Fibroblast of lung (primary cell): ENCODE data around the gene ACSL3. TPM values are rescaled to one million over a fixed set of nuclear protein-coding genes. Genes with fewer than 3 reads are reported as not detected.

Source experiments
- DNase-seq, 2 donors: peaks; one replicate each; pipeline versions ENCODE4 v3.0.0 to v3.0.0-alpha.2; 2010; ENCODE audit warnings: low read depth in 2 of 2
- H2AFZ ChIP-seq: 2 replicates; pipeline ENCODE4 v1.5.1; 2012; ENCODE audit warnings: low read length, control low read depth, inconsistent platforms
- H3K27ac ChIP-seq: 2 replicates; pipeline ENCODE4 v1.5.1; 2011; ENCODE audit warnings: low read length, control low read depth; ENCODE audit not compliant: insufficient read depth
- H3K27me3 ChIP-seq: 2 replicates; pipeline ENCODE4 v1.5.1; 2011; ENCODE audit warnings: mild to moderate bottlenecking, low read length; ENCODE audit not compliant: control insufficient read depth, insufficient read depth
- H3K36me3 ChIP-seq: 2 replicates; pipeline ENCODE4 v1.5.1; 2011; ENCODE audit warnings: low read length; ENCODE audit not compliant: control insufficient read depth, insufficient read depth
- H3K4me1 ChIP-seq: 2 replicates; pipeline ENCODE4 v1.5.1; 2011; ENCODE audit warnings: low read length; ENCODE audit not compliant: control insufficient read depth, insufficient read depth; ENCODE audit errors: extremely low read depth
- H3K4me2 ChIP-seq: 2 replicates; pipeline ENCODE4 v1.5.1; 2011; ENCODE audit warnings: low read length, control low read depth; ENCODE audit not compliant: insufficient read depth; ENCODE audit errors: extremely low read depth
- H3K4me3 ChIP-seq, 4 experiments: fragments of 200-600 bp in 1 of 4; sonication (generic) in 1 of 4; replicated peaks in 1 of 4; 2 replicates each; pipeline ENCODE4 v1.5.1; 2011 to 2016; ENCODE audit warnings: low read length in 4 of 4, low read depth in 3 of 4, mild to moderate bottlenecking in 3 of 4, control low read depth in 2 of 4, inconsistent platforms in 1 of 4, mixed read lengths in 1 of 4; ENCODE audit not compliant: insufficient read depth in 1 of 4; ENCODE audit errors: control extremely low read depth in 1 of 4
- H3K79me2 ChIP-seq: 2 replicates; pipeline ENCODE4 v1.5.1; 2012; ENCODE audit warnings: mild to moderate bottlenecking, low read length, inconsistent platforms; ENCODE audit not compliant: control insufficient read depth, insufficient read depth
- H3K9ac ChIP-seq: 2 replicates; pipeline ENCODE4 v1.5.1; 2011; ENCODE audit warnings: mild to moderate bottlenecking, low read length, control low read depth; ENCODE audit not compliant: insufficient read depth
- H3K9me3 ChIP-seq: 2 replicates; pipeline ENCODE4 v1.5.1; 2012; ENCODE audit warnings: low read depth, low read length; ENCODE audit not compliant: control insufficient read depth, insufficient read depth
- H4K20me1 ChIP-seq: 2 replicates; pipeline ENCODE4 v1.5.1; 2011; ENCODE audit warnings: low read length; ENCODE audit not compliant: control insufficient read depth, insufficient read depth; ENCODE audit errors: extremely low read depth
- CTCF ChIP-seq, 2 donors: IDR thresholded peaks in 1 of 2; conservative IDR thresholded peaks in 1 of 2; 1 replicate in 1 of 2; 2 replicates in 1 of 2; pipeline ENCODE4 v1.5.1; 2011 to 2012; ENCODE audit warnings: low read length in 2 of 2, control low read depth in 1 of 2, inconsistent platforms in 1 of 2, low read depth in 1 of 2, mild to moderate bottlenecking in 1 of 2
- EZH2 ChIP-seq: IDR thresholded peaks from 2 replicates; pipeline ENCODE4 v1.5.1; 2012; ENCODE audit warnings: low read length, control low read depth, mild to moderate bottlenecking; ENCODE audit errors: missing control alignments
- polyA plus RNA-seq, 2 donors: library from polyadenylated mRNA; depleted of rRNA in 1 of 2; stranded (reverse) in 1 of 2; unstranded in 1 of 2; fragments of >200 nt; gene quantifications; 2 replicates each; pipeline ENCODE4 v1.2.1, GENCODE V29; 2011 to 2012; ENCODE audit warnings: missing spikeins in 1 of 2
- total RNA-seq: library from RNA; depleted of rRNA; stranded (reverse); fragments of >200 nt; gene quantifications from 2 replicates; pipeline ENCODE4 v1.2.1, GENCODE V29; 2014

ACSL3 gene
- total and polyA plus RNA-seq, 2 donors (not counting 1 experiment from before 2014, with no cell fraction given), result 147 to 377 TPM

GRCh38 chr2:222833410-222833809 lies 27.4 kb upstream of the ACSL3 start:
- Histone ChIP-seq H3K79me2 (no peaks in the 10 kb centered on the region), H3K27me3 (no peaks in the 10 kb centered on the region), H3K4me1 (no peaks in the 10 kb centered on the region), H3K4me2 (no peak overlapping the region), H2AFZ (no peak overlapping the region), H3K36me3 (no peaks in the 10 kb centered on the region), H3K27ac (no peak overlapping the region), H3K9ac (no peak overlapping the region), H3K4me3 (no peak overlapping the region), H4K20me1 (no peaks in the 10 kb centered on the region), H3K9me3 (no peaks in the 10 kb centered on the region)
- TF ChIP-seq EZH2, result no peak
- TF ChIP-seq CTCF (conservative IDR thresholded peaks at IDR 0.05 in 1 of 2, IDR thresholded peaks at IDR 0.05 in 1 of 2; ENCODE audit: low read depth in 1 of 2, low read length in 2 of 2), result no peak
- DNase-seq, result no peak

- TF ChIP-seq CTCF (conservative IDR thresholded peaks at IDR 0.05 in 1 of 2, IDR thresholded peaks at IDR 0.05 in 1 of 2; ENCODE audit: low read depth in 1 of 2, low read length in 2 of 2), result no peak
- no peak for TF ChIP-seq EZH2
- Histone ChIP-seq H3K27ac (no peak overlapping the region), H3K4me3 (no peak overlapping the region), H3K4me1 (no peaks in the 10 kb centered on the region), H4K20me1 (no peaks in the 10 kb centered on the region), H3K36me3 (no peaks in the 10 kb centered on the region), H2AFZ (no peak overlapping the region), H3K4me2 (no peak overlapping the region), H3K9me3 (no peaks in the 10 kb centered on the region), H3K9ac (no peak overlapping the region), H3K27me3 (no peaks in the 10 kb centered on the region), H3K79me2 (no peaks in the 10 kb centered on the region)
- DNase-seq, result no peak
Measured at GRCh38 chr2:222835143-222835822, 25.6 kb upstream of the ACSL3 start.

GRCh38 chr2:222835823-222836151 lies 25.0 kb upstream of the ACSL3 start:
- no peak for DNase-seq
- TF ChIP-seq EZH2 (no peak), CTCF (conservative IDR thresholded peaks at IDR 0.05 in 1 of 2, IDR thresholded peaks at IDR 0.05 in 1 of 2; ENCODE audit: low read depth in 1 of 2, low read length in 2 of 2) (no peak)
- no peak overlapping the region for H3K9ac ChIP-seq
- H3K4me1 ChIP-seq, result no peaks in the 10 kb centered on the region
- H4K20me1 ChIP-seq, result no peaks in the 10 kb centered on the region
- no peaks in the 10 kb centered on the region for H3K9me3 ChIP-seq
- H3K27me3 ChIP-seq, result no peaks in the 10 kb centered on the region
- no peak overlapping the region for H2AFZ ChIP-seq
- no peaks in the 10 kb centered on the region for H3K79me2 ChIP-seq
- H3K4me2 ChIP-seq, result no peak overlapping the region
- H3K4me3 ChIP-seq, result no peak overlapping the region
- H3K27ac ChIP-seq, result no peak overlapping the region
- H3K36me3 ChIP-seq, result no peaks in the 10 kb centered on the region
